CD4-positive, CD25-positive, alpha-beta regulatory T cell (primary cell): ENCODE measurements around the gene PDHA1. TPM values are rescaled to one million over a fixed set of nuclear protein-coding genes. Genes with fewer than 3 reads are reported as not detected.

Experiments used
- ATAC-seq, 2 donors: fragments of 150-1000 bp; cut with Tn5 transposase; one replicate each; pipeline ENCODE4 v1.10.0; 2021; ENCODE audit warnings: low read depth in 2 of 2, moderate number of reproducible peaks in 2 of 2, moderate library complexity in 1 of 2
- DNase-seq, 3 donors: peaks; one replicate each; pipeline versions ENCODE4 v3.0.0 to v3.0.0-alpha.2; 2012 to 2022; ENCODE audit warnings: mixed read lengths in 1 of 3
- H3K27ac ChIP-seq: one replicate; pipeline ENCODE4 v1.7.0; 2013; ENCODE audit warnings: mild to moderate bottlenecking, low read length; ENCODE audit not compliant: insufficient read depth, poor library complexity, severe bottlenecking
- H3K27me3 ChIP-seq: one replicate; pipeline ENCODE4 v1.7.0; 2013; ENCODE audit warnings: low read length; ENCODE audit not compliant: control insufficient read depth, insufficient read depth
- H3K36me3 ChIP-seq: one replicate; pipeline ENCODE4 v1.7.0; 2013; ENCODE audit warnings: mild to moderate bottlenecking, low read length, moderate library complexity; ENCODE audit not compliant: control insufficient read depth, insufficient read depth
- H3K4me1 ChIP-seq: 2 replicates; pipeline ENCODE4 v1.7.0; 2013; ENCODE audit warnings: mild to moderate bottlenecking, low read length; ENCODE audit not compliant: insufficient read depth, control insufficient read depth, poor library complexity, severe bottlenecking
- H3K4me3 ChIP-seq: one replicate; pipeline ENCODE4 v1.7.0; 2013; ENCODE audit warnings: low read depth, mild to moderate bottlenecking, low read length, moderate library complexity
- H3K9me3 ChIP-seq, 2 experiments: 1 replicate in 1 of 2; 2 replicates in 1 of 2; pipeline ENCODE4 v1.7.0; 2013; ENCODE audit warnings: low read length in 2 of 2, mild to moderate bottlenecking in 1 of 2, moderate library complexity in 1 of 2; ENCODE audit not compliant: control insufficient read depth in 2 of 2
- H3K27ac Mint-ChIP-seq, 3 donors: one replicate each; pipeline ENCODE4 v1.8.0; 2020 to 2022; ENCODE audit warnings: mild to moderate bottlenecking in 3 of 3, mixed read lengths in 3 of 3, moderate library complexity in 2 of 3
- H3K27me3 Mint-ChIP-seq: one replicate; pipeline ENCODE4 v1.8.0; 2022; ENCODE audit warnings: mild to moderate bottlenecking, mixed read lengths
- H3K36me3 Mint-ChIP-seq: one replicate; pipeline ENCODE4 v1.8.0; 2020; ENCODE audit warnings: mixed read lengths
- H3K4me1 Mint-ChIP-seq, 4 donors: one replicate each; pipeline ENCODE4 v1.8.0; 2020 to 2022; ENCODE audit warnings: mixed read lengths in 4 of 4, mild to moderate bottlenecking in 1 of 4
- H3K4me3 Mint-ChIP-seq, 4 donors: one replicate each; pipeline ENCODE4 v1.8.0; 2020 to 2022; ENCODE audit warnings: mild to moderate bottlenecking in 4 of 4, mixed read lengths in 4 of 4, moderate library complexity in 3 of 4
- H3K9me3 Mint-ChIP-seq, 7 donors: one replicate each; pipeline ENCODE4 v1.8.0; 2020 to 2022; ENCODE audit warnings: mixed read lengths in 7 of 7, mild to moderate bottlenecking in 3 of 7, moderate library complexity in 2 of 7
- polyA plus RNA-seq, 4 donors: library from polyadenylated mRNA; unstranded; fragments of 300-500 nt; fragmentation: Illumina TruSeq; gene quantifications; one replicate each; pipeline ENCODE4 v1.2.3, GENCODE V29; 2021
- total RNA-seq: library from RNA; stranded (reverse); gene quantifications from one replicate; pipeline ENCODE4 v1.2.3, GENCODE V29; 2022

PDHA1 gene
- total and polyA plus RNA-seq, 5 donors from 2014 or later: 50.5 to 103 (median 66.5) TPM

GRCh38 chrX:19343085-19343534 is 617 bp upstream of the PDHA1 start:
- Mint-ChIP-seq H3K27me3 (peaks cover 5% of the 10 kb centered on the region), H3K9me3 (no peaks in the 10 kb centered on the region), H3K4me3 (peak overlapping the region; percentile 88 to 99 (median 91)), H3K4me1 (peaks cover 4 to 21% (median 4%) of the 10 kb centered on the region in 4 donors), H3K36me3 (no peaks in the 10 kb centered on the region), H3K27ac (peak overlapping the region in 2 of 3 donors; percentile 83 to 95)
- Histone ChIP-seq H3K9me3 (no peaks in the 10 kb centered on the region), H3K27me3 (no peaks in the 10 kb centered on the region), H3K4me1 (peaks cover 10% of the 10 kb centered on the region), H3K36me3 (no peaks in the 10 kb centered on the region), H3K4me3 (peak overlapping the region; percentile 73), H3K27ac (peak overlapping the region; percentile 79)
- no peak for DNase-seq
- no peak for ATAC-seq

GRCh38 chrX:19344661-19345060 is 934 bp downstream of the PDHA1 start:
- no peaks in the 10 kb centered on the region for H3K9me3 ChIP-seq
- H3K27ac ChIP-seq: peak overlapping the region; percentile 79
- peaks cover 4 to 21% (median 4%) of the 10 kb centered on the region in 4 donors for H3K4me1 Mint-ChIP-seq
- peak overlapping the region; percentile 88 to 99 (median 91) for H3K4me3 Mint-ChIP-seq
- H3K27ac Mint-ChIP-seq: peak overlapping the region in 1 of 3 donors; percentile 83
- H3K9me3 Mint-ChIP-seq: no peaks in the 10 kb centered on the region
- ATAC-seq: no peak
- no peak for DNase-seq
- peaks cover 2% of the 10 kb centered on the region for H3K36me3 Mint-ChIP-seq
- H3K4me3 ChIP-seq: peak overlapping the region; percentile 78
- H3K27me3 ChIP-seq: no peaks in the 10 kb centered on the region
- peaks cover 10% of the 10 kb centered on the region for H3K4me1 ChIP-seq
- H3K27me3 Mint-ChIP-seq: peaks cover 5% of the 10 kb centered on the region
- peaks cover 2% of the 10 kb centered on the region for H3K36me3 ChIP-seq

GRCh38 chrX:19347916-19348315 is 4.2 kb downstream of the PDHA1 start:
- H3K27me3 Mint-ChIP-seq: no peaks in the 10 kb centered on the region
- Histone ChIP-seq H3K4me3 (no peak overlapping the region), H3K27ac (no peak overlapping the region), H3K36me3 (peaks cover 27% of the 10 kb centered on the region), H3K27me3 (no peaks in the 10 kb centered on the region), H3K9me3 (no peaks in the 10 kb centered on the region), H3K4me1 (peaks cover 15% of the 10 kb centered on the region)
- no peak overlapping the region for H3K4me3 Mint-ChIP-seq
- H3K36me3 Mint-ChIP-seq: peaks cover 10% of the 10 kb centered on the region
- no peak overlapping the region for H3K27ac Mint-ChIP-seq
- no peak for DNase-seq
- ATAC-seq: no peak
- peaks cover 5 to 29% (median 11%) of the 10 kb centered on the region in 4 donors for H3K4me1 Mint-ChIP-seq
- no peaks in the 10 kb centered on the region for H3K9me3 Mint-ChIP-seq

- peaks cover 5 to 23% (median 9%) of the 10 kb centered on the region in 4 donors for H3K4me1 Mint-ChIP-seq
- H3K9me3 Mint-ChIP-seq: no peaks in the 10 kb centered on the region
- H3K27ac Mint-ChIP-seq: peak overlapping the region in 1 of 3 donors; percentile 69
Observed at GRCh38 chrX:19349264-19349663, 5.5 kb downstream of the PDHA1 start.

GRCh38 chrX:19350941-19351384 is 7.2 kb downstream of the PDHA1 start:
- H3K27ac ChIP-seq: no peak overlapping the region
- Mint-ChIP-seq H3K27ac (peak overlapping the region in 2 of 3 donors; percentile 56 to 70), H3K9me3 (no peaks in the 10 kb centered on the region), H3K4me3 (no peak overlapping the region), H3K4me1 (peaks cover 5 to 15% (median 9%) of the 10 kb centered on the region in 4 donors), H3K36me3 (peaks cover 11% of the 10 kb centered on the region), H3K27me3 (no peaks in the 10 kb centered on the region)
- DNase-seq (no peak), ATAC-seq (no peak)
- peaks cover 6% of the 10 kb centered on the region for H3K4me1 ChIP-seq
- H3K36me3 ChIP-seq: peaks cover 50% of the 10 kb centered on the region
- no peak overlapping the region for H3K4me3 ChIP-seq
- no peaks in the 10 kb centered on the region for H3K27me3 ChIP-seq
- no peaks in the 10 kb centered on the region for H3K9me3 ChIP-seq

More at GRCh38 chrX:19349264-19349663, 5.5 kb downstream of the PDHA1 start:
- H3K27me3 Mint-ChIP-seq: no peaks in the 10 kb centered on the region
- no peak overlapping the region for H3K4me3 Mint-ChIP-seq
- Histone ChIP-seq H3K4me3 (no peak overlapping the region), H3K27me3 (no peaks in the 10 kb centered on the region), H3K27ac (no peak overlapping the region), H3K36me3 (peaks cover 33% of the 10 kb centered on the region), H3K4me1 (peaks cover 13% of the 10 kb centered on the region), H3K9me3 (no peaks in the 10 kb centered on the region)
- no peak for DNase-seq
- peaks cover 11% of the 10 kb centered on the region for H3K36me3 Mint-ChIP-seq
- ATAC-seq: no peak

- no peak overlapping the region for H3K4me3 ChIP-seq
- no peaks in the 10 kb centered on the region for H3K27me3 ChIP-seq
- peaks cover 84% of the 10 kb centered on the region for H3K36me3 ChIP-seq
- no peak overlapping the region for H3K27ac ChIP-seq
- Mint-ChIP-seq H3K4me3 (no peak overlapping the region), H3K27ac (no peak overlapping the region), H3K4me1 (peaks cover 0 to 10% (median 6%) of the 10 kb centered on the region in 4 donors), H3K9me3 (peaks cover 0 to 3% (median 0%) of the 10 kb centered on the region in 7 donors), H3K36me3 (peaks cover 13% of the 10 kb centered on the region), H3K27me3 (no peaks in the 10 kb centered on the region)
- peaks cover 6% of the 10 kb centered on the region for H3K4me1 ChIP-seq
- DNase-seq (no peak), ATAC-seq (no peak)
- no peaks in the 10 kb centered on the region for H3K9me3 ChIP-seq
Observed at GRCh38 chrX:19354625-19355024, 10.9 kb downstream of the PDHA1 start.

- ATAC-seq: no peak
- Histone ChIP-seq H3K27ac (no peak overlapping the region), H3K9me3 (no peaks in the 10 kb centered on the region), H3K4me3 (no peak overlapping the region), H3K27me3 (no peaks in the 10 kb centered on the region), H3K4me1 (no peaks in the 10 kb centered on the region), H3K36me3 (peaks cover 82% of the 10 kb centered on the region)
- Mint-ChIP-seq H3K4me1 (no peaks in the 10 kb centered on the region), H3K4me3 (no peak overlapping the region), H3K27me3 (no peaks in the 10 kb centered on the region), H3K36me3 (peaks cover 8% of the 10 kb centered on the region), H3K27ac (no peak overlapping the region), H3K9me3 (peaks cover 0 to 3% (median 0%) of the 10 kb centered on the region in 7 donors)
- no peak for DNase-seq
Observed at GRCh38 chrX:19358521-19358920, 14.8 kb downstream of the PDHA1 start.

GRCh38 chrX:19360903-19361302 is 17.2 kb downstream of the PDHA1 start:
- Mint-ChIP-seq H3K36me3 (peaks cover 10% of the 10 kb centered on the region), H3K4me1 (no peaks in the 10 kb centered on the region), H3K27ac (peak overlapping the region in 1 of 3 donors; percentile 56), H3K27me3 (no peaks in the 10 kb centered on the region), H3K4me3 (no peak overlapping the region), H3K9me3 (peaks cover 0 to 4% (median 0%) of the 10 kb centered on the region in 7 donors)
- DNase-seq (no peak), ATAC-seq (no peak)
- Histone ChIP-seq H3K27me3 (no peaks in the 10 kb centered on the region), H3K27ac (no peak overlapping the region), H3K4me1 (no peaks in the 10 kb centered on the region), H3K4me3 (no peak overlapping the region), H3K9me3 (no peaks in the 10 kb centered on the region), H3K36me3 (peaks cover 62% of the 10 kb centered on the region)
